Kidney epithelial cell (primary cell): ENCODE measurements around the gene SLC51A. TPM values are rescaled to one million over a fixed set of nuclear protein-coding genes. Genes with fewer than 3 reads are reported as not detected.
"Not testable (repeated sequence)": the region's sequence is repeated elsewhere in the genome, so short reads cannot be mapped to it uniquely, and the experiment has no call there.

Source experiments
- DNase-seq: peaks from one replicate; pipeline ENCODE4 v3.0.0-alpha.2; 2010; ENCODE audit warnings: low read depth
- H3K27me3 ChIP-seq: 2 replicates; pipeline ENCODE4 v1.6.0; 2011; ENCODE audit warnings: low read length; ENCODE audit not compliant: control insufficient read depth, insufficient read depth
- H3K36me3 ChIP-seq: 2 replicates; pipeline ENCODE4 v1.5.1; 2011; ENCODE audit warnings: low read length; ENCODE audit not compliant: control insufficient read depth, insufficient read depth
- H3K4me3 ChIP-seq: 2 replicates; pipeline ENCODE4 v1.5.1; 2011; ENCODE audit warnings: low read depth, mild to moderate bottlenecking, control low read depth, low read length
- CTCF ChIP-seq: IDR thresholded peaks from 2 replicates; pipeline ENCODE4 v1.5.1; 2011; ENCODE audit warnings: mild to moderate bottlenecking, moderate library complexity, low read length, control low read depth, inconsistent platforms; ENCODE audit not compliant: insufficient read depth, poor library complexity, severe bottlenecking
- total RNA-seq: library from RNA; depleted of rRNA; stranded (reverse); fragments of >200 nt; gene quantifications from 2 replicates; pipeline ENCODE4 v1.2.3, GENCODE V29; 2015

The SLC51A gene
- total RNA-seq, 1 donor from 2014 or later = not detected

- Histone ChIP-seq H3K36me3 (no peaks in the 10 kb centered on the region), H3K4me3 (no peak overlapping the region), H3K27me3 (peaks cover 20% of the 10 kb centered on the region)
- no peak for DNase-seq
- TF ChIP-seq CTCF = no peak
Observed at GRCh38 chr3:196208942-196209695, 7.2 kb upstream of the SLC51A start.

- not testable (repeated sequence) for DNase-seq, H3K36me3 ChIP-seq, H3K4me3 ChIP-seq
- peaks cover 23% of the 10 kb centered on the region for H3K27me3 ChIP-seq
Observed at GRCh38 chr3:196209944-196210672, 6.2 kb upstream of the SLC51A start.

- H3K36me3 ChIP-seq = no peaks in the 10 kb centered on the region
- no peak for TF ChIP-seq CTCF
- peaks cover 27% of the 10 kb centered on the region for H3K27me3 ChIP-seq
- no peak for DNase-seq
- H3K4me3 ChIP-seq = no peak within 1 kb of the TSS
Observed at GRCh38 chr3:196210673-196211556, 5.4 kb upstream of the SLC51A start, which contains the start of gene ZDHHC19. ZDHHC19 (minus strand) TSS chr3:196211400; CDS start chr3:196211315, 85 bp downstream.

GRCh38 chr3:196214783-196215441 is 1.4 kb upstream of the SLC51A start:
- Histone ChIP-seq H3K27me3 (peaks cover 41% of the 10 kb centered on the region), H3K4me3 (no peak overlapping the region), H3K36me3 (no peaks in the 10 kb centered on the region)
- DNase-seq = no peak
- no peak for TF ChIP-seq CTCF

- no peak for TF ChIP-seq CTCF
- Histone ChIP-seq H3K4me3 (no peak overlapping the region), H3K27me3 (peaks cover 38% of the 10 kb centered on the region), H3K36me3 (no peaks in the 10 kb centered on the region)
- DNase-seq = no peak
Observed at GRCh38 chr3:196215493-196216020, 777 bp upstream of the SLC51A start.
